HG03575 (cell line): ENCODE measurements around the gene MYO7B.
"Not testable (repeated sequence)": the region's sequence is repeated elsewhere in the genome, so short reads cannot be mapped to it uniquely, and the experiment has no call there.

Experiments used
- ATAC-seq: cut with Tn5 transposase; IDR thresholded peaks from one replicate; pipeline ENCODE4 v1.9.1; 2021; ENCODE audit not compliant: unreplicated experiment, insufficient number of reproducible peaks, low FRiP score; ENCODE audit errors: extremely low read depth

The MYO7B gene

DNA sequence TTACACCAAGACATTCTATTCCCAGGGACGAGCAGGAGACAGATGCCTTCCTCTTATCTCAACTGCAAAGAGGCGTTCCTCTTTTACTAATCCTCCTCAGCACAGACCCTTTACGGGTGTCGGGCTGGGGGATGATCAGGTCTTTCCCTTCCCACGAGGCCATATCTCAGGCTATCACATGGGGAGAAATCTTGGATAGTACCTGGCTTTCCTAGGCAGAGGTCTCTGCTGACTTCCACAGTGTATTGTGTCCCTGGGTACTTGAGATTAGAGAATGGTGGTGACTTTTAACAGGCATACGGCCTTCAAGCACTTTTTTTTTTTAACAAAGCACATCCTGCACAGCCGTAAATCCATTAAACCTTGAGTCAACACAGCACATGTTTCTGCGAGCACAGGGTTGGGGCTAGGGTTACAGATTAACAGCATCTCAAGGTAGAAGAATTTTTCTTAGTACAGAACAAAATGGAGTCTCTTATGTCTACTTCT lies 7.6 kb downstream of the MYO7B start:
- ATAC-seq: not testable (repeated sequence)

- ATAC-seq: no peak
These were observed 9.7 kb downstream of the MYO7B start for GRCh38 chr2:127545189-127545588.

DNA sequence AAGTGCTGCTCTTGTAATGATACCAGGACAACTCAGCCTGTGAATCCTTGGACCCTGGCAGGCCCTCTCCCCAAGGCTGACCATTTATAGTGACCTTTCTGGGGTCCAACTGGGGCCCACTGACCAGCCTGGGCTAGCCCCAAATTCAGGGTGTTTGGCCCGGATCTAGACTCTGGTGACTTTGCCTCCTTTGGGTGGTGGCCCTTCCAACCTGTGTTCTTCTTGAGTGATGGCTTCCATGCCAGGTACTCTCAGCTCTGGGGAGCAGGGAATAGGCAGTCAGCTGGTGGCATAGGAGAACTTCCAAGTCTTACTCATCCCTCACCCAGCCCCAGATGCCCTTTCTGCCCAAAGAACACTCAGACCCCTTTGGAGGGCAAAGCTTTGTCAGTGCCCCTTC lies 10.3 kb downstream of the MYO7B start:
- no peak for ATAC-seq

DNA sequence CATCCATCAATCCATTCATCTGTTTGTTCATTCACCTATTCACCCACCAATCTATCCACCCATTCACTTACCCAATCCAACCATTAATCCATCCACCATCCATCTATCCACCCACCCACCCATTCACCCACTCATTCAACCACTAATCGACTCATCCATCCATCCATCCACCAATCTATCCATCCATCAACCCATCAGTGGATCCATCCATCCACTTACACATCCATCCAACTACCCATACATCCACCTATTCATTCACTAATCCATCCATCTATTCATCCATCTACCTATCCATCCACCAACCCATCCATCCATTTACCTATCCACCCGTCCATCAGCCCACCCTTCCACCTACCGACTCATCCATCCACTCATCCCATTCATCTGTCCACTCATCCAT lies 11.3 kb downstream of the MYO7B start:
- no peak for ATAC-seq

GRCh38 chr2:127551221-127551930 lies 15.9 kb downstream of the MYO7B start:
- ATAC-seq: no peak

DNA sequence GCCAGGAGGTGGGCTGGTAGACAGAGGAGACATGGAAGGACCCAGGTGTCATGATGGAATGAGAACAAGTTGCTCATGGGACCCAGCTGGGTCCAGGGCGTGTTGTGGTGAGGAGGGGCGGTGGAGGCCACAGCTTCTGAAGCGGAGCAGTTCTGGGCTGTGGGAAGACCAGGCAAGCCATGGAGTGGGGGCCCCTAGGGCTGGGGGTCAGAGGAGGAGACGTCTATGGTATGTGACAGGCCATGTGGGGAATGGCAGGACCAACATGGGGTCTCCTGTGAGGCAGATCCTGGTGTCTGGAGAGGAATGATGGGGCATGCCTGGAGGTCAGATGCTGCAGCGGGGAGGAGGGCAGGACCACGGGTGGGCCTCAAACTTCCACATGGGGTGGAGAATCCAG lies 16.9 kb downstream of the MYO7B start:
- ATAC-seq: no peak

- ATAC-seq: no peak
These were observed 17.4 kb downstream of the MYO7B start for GRCh38 chr2:127552846-127553245.

DNA sequence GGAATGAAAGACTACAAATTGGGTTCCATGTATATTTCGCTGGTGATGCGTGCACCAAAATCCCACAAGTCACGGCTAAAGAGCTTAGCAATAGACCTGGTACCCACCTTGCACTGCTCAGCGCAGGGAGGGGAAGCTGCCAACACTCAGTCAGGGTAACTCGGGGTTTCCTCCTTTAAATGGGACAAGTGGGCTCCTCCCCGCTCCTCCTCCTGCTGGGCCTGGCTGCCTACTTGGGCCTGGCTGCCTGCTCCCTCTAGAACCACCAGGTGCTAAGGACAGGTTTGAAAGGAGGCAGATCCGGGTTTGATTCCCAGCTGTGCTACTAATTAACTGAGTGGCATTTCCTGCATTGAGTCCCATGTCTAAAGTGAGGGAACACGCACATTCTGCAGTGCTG lies 23.4 kb downstream of the MYO7B start:
- no peak for ATAC-seq

DNA sequence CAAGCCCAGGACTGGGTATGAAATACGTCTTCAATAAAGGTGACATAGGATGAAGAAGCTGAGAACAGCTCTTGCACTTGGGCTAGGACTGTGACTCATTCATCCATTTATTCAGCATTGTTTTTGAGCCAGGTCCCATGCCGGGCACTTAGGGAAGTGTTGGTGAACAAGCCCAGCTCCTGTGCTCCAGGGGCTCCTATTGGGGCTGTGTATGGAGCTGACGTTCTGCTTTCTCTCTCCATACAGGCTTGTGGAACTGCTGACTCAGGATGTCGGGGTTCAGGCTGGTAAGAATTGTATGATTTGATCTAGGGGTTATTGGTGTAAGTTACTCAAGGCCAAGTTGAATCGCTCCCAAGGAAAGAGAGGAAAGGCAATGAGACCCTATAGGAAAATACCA lies 24.0 kb downstream of the MYO7B start:
- no peak for ATAC-seq

DNA sequence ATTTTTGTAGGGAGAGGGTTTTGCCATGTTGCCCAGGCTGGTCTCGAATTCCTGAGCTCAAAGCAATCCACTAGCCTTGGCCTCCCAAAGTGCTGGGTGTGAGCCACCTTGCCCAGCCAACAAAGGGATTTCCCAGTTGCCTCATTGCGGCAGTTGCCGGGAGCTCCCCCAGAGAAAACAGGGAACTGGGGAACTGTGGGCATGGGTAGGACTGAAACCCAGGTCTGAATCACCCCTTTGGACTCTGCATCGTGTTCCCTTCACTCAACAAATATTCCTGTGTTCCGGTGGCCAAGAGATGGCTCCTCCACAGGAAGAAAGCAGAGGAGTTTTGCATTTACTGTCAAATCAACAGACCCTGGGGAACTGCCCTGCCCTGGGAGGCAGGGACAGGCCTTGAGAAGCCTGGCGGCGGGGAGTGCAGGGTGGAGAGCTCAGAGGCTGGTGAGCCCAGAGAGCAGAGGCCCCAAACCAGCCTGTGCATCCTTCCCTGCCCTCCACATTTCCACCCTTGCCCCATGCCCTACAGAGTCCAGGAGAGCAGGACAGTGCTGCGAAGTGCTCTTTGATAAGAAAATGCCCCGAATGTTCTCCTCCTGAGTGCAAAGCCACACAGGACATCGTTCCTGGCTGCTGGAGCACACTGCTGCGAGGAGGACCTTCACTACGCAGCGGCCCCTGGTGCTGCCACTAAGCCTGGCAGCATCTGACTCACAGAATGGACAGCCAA lies 24.9 kb downstream of the MYO7B start:
- no peak for ATAC-seq

GRCh38 chr2:127560931-127561280 lies 25.4 kb downstream of the MYO7B start:
- no peak for ATAC-seq

GRCh38 chr2:127561371-127561770 lies 25.9 kb downstream of the MYO7B start:
- ATAC-seq: no peak

DNA sequence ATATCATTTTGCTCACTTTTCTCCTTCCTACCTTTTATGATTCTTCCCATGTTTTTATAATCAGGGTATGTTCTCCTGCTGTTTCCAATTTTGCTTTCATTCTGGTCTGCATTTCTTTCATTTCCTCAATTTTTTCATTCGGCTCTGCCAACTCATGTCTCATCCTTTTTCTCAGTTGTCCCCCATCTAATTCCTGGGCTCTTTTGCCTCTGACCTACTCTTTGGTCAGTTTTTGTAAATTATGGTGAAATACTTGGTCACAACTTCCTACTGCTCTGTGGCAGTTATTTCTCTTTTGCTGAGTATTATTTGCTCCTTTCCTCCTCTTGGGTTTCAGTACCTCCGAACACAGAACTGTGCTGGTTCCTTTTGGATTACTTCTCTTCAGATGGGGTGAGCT lies 27.5 kb downstream of the MYO7B start:
- no peak for ATAC-seq

- ATAC-seq: peak; percentile 97
These were observed 28.3 kb downstream of the MYO7B start for GRCh38 chr2:127563458-127564428.

- no peak for ATAC-seq
These were observed 29.2 kb downstream of the MYO7B start for GRCh38 chr2:127564429-127565260.

GRCh38 chr2:127565261-127566138 lies 30.0 kb downstream of the MYO7B start:
- no peak for ATAC-seq

GRCh38 chr2:127566139-127566417 lies 30.6 kb downstream of the MYO7B start:
- no peak for ATAC-seq

DNA sequence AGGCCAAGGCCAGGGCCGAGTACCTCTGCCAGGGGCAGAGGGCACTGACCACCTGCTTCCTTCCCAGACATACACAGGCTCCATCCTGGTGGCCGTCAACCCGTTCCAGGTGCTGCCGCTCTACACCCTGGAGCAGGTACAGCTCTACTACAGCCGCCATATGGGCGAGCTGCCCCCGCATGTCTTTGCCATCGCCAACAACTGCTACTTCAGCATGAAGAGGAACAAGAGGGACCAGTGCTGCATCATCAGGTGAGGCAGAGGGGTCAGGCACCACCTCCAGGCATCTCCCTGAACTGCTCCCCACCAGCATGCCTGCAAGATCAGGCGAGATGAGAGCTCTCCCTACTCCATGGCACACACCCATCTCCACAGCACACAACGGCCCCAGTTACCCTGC lies 31.1 kb downstream of the MYO7B start:
- no peak for ATAC-seq
